ENCODE measurements around the gene MKLN1.
"Not testable (repeated sequence)": the region's sequence is repeated elsewhere in the genome, so short reads cannot be mapped to it uniquely, and the experiment has no call there.

The MKLN1 gene

GRCh38 chr7:131454498-131454897 is 126.8 kb downstream of the MKLN1 start:
- peaks cover 5 to 10% of the 10 kb centered on the region in 2 donors for H3K36me3 ChIP-seq (ENCODE audit: control insufficient read depth in 1 of 2, insufficient read depth in 2 of 2, low read length in 2 of 2)
- H3K27me3 ChIP-seq (ENCODE audit: control insufficient read depth in 1 of 2, insufficient read depth in 2 of 2, low read length in 2 of 2) = no peaks in the 10 kb centered on the region
- H3K27ac ChIP-seq (ENCODE audit: low read depth, low read length) = no peak overlapping the region
- H3K9ac ChIP-seq (ENCODE audit: low read depth in 1 of 2, low read length in 2 of 2) = no peak overlapping the region
- H3K4me3 ChIP-seq (ENCODE audit: low read depth in 1 of 2, low read length in 2 of 2) = no peak overlapping the region
- H3K4me1 ChIP-seq (ENCODE audit: control insufficient read depth in 1 of 2, insufficient read depth in 2 of 2, low read length in 2 of 2) = no peaks in the 10 kb centered on the region
- no peaks in the 10 kb centered on the region for H3K9me3 ChIP-seq (ENCODE audit: control insufficient read depth in 1 of 2, low read length in 2 of 2)

GRCh38 chr7:131455001-131455400 is 127.3 kb downstream of the MKLN1 start:
- Histone ChIP-seq H3K27ac (ENCODE audit: low read depth, low read length) (no peak overlapping the region), H3K4me1 (ENCODE audit: control insufficient read depth in 1 of 2, insufficient read depth in 2 of 2, low read length in 2 of 2) (no peaks in the 10 kb centered on the region), H3K27me3 (ENCODE audit: control insufficient read depth in 1 of 2, insufficient read depth in 2 of 2, low read length in 2 of 2) (no peaks in the 10 kb centered on the region), H3K9me3 (ENCODE audit: control insufficient read depth in 1 of 2, low read length in 2 of 2) (no peaks in the 10 kb centered on the region), H3K9ac (ENCODE audit: low read depth in 1 of 2, low read length in 2 of 2) (no peak overlapping the region), H3K4me3 (ENCODE audit: low read depth in 1 of 2, low read length in 2 of 2) (no peak overlapping the region), H3K36me3 (ENCODE audit: control insufficient read depth in 1 of 2, insufficient read depth in 2 of 2, low read length in 2 of 2) (peaks cover 1 to 5% of the 10 kb centered on the region in 2 donors)

DNA sequence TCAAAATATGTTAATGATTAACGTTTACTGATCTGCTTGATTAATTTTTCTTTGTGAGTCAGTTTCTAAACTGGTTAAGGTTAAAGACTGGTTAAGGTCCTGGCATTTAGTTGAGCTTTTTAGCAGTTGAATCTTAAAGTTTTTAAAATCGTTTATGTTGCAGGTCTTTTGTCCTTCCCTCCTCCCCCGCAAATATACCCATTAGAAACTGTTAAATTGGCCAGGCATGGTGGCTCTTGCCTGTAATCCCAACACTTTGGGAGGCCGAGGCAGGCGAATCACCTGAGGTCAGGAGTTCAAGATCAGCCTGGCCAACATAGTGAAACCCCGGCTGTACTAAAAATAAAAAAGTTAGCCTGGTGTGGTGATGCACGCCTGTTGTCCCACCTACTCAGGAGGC is 127.9 kb downstream of the MKLN1 start:
- H3K9ac ChIP-seq (ENCODE audit: low read depth in 1 of 2, low read length in 2 of 2) = no peak overlapping the region
- no peak overlapping the region for H3K27ac ChIP-seq (ENCODE audit: low read depth, low read length)
- no peaks in the 10 kb centered on the region for H3K4me1 ChIP-seq (ENCODE audit: control insufficient read depth in 1 of 2, insufficient read depth in 2 of 2, low read length in 2 of 2)
- peaks cover 3 to 4% of the 10 kb centered on the region in 2 donors for H3K36me3 ChIP-seq (ENCODE audit: control insufficient read depth in 1 of 2, insufficient read depth in 2 of 2, low read length in 2 of 2)
- no peaks in the 10 kb centered on the region for H3K27me3 ChIP-seq (ENCODE audit: control insufficient read depth in 1 of 2, insufficient read depth in 2 of 2, low read length in 2 of 2)
- no peak overlapping the region for H3K4me3 ChIP-seq (ENCODE audit: low read depth in 1 of 2, low read length in 2 of 2)
- H3K9me3 ChIP-seq (ENCODE audit: control insufficient read depth in 1 of 2, low read length in 2 of 2) = no peaks in the 10 kb centered on the region

DNA sequence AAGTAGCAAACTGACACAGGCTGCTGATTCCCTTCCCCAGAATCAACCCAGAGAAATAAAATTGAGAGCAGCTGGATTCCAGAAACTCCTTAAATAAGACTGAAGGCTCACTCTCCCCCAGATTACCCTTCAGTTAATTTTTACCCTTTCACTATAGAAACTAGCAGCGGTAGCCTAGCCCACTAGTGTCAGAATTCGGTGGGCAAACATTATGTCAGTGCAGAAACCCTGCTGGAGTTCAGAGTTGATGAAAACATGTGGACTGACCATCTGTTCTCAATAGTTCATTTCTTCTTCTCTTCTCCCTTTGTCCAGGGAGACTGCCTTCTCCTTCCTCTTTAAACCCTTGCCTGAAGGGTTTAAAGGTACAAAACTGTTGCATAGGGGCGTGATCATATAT is 128.7 kb downstream of the MKLN1 start:
- peaks cover 3 to 9% of the 10 kb centered on the region in 2 donors for H3K36me3 ChIP-seq (ENCODE audit: control insufficient read depth in 1 of 2, insufficient read depth in 2 of 2, low read length in 2 of 2)
- H3K27me3 ChIP-seq (ENCODE audit: control insufficient read depth in 1 of 2, insufficient read depth in 2 of 2, low read length in 2 of 2) = no peaks in the 10 kb centered on the region
- no peak overlapping the region for H3K27ac ChIP-seq (ENCODE audit: low read depth, low read length)

DNA sequence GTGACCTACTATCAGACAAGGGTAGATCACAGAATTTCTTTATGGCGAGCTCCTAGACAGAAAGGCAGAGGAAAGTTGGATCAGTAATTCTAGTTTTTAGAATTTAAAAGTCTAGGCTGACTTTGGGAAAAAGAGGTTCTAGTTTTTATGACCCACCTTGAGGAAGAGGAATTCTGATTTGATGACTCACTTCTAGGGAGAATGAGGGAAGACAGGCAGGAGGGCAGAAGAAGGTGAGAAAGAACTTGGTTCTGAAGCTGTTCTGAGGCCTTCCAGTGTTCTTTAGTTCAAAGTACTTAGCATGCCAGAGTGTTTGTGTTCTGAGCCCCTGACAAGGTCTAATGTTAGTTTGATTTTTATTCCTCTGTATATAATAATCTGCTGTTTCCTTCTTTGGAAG is 131.6 kb downstream of the MKLN1 start:
- no peaks in the 10 kb centered on the region for H3K9me3 ChIP-seq (ENCODE audit: control insufficient read depth in 1 of 2, low read length in 2 of 2)
- H3K4me3 ChIP-seq (ENCODE audit: low read depth in 1 of 2, low read length in 2 of 2) = no peak overlapping the region
- no peak overlapping the region for H3K9ac ChIP-seq (ENCODE audit: low read depth in 1 of 2, low read length in 2 of 2)
- peaks cover 10 to 18% of the 10 kb centered on the region in 2 donors for H3K36me3 ChIP-seq (ENCODE audit: control insufficient read depth in 1 of 2, insufficient read depth in 2 of 2, low read length in 2 of 2)
- no peak overlapping the region for H3K27ac ChIP-seq (ENCODE audit: low read depth, low read length)
- H3K4me1 ChIP-seq (ENCODE audit: control insufficient read depth in 1 of 2, insufficient read depth in 2 of 2, low read length in 2 of 2) = no peaks in the 10 kb centered on the region
- no peaks in the 10 kb centered on the region for H3K27me3 ChIP-seq (ENCODE audit: control insufficient read depth in 1 of 2, insufficient read depth in 2 of 2, low read length in 2 of 2)

More for the DNA sequence above, 128.7 kb downstream of the MKLN1 start:
- Histone ChIP-seq H3K4me3 (ENCODE audit: low read depth in 1 of 2, low read length in 2 of 2) (no peak overlapping the region), H3K4me1 (ENCODE audit: control insufficient read depth in 1 of 2, insufficient read depth in 2 of 2, low read length in 2 of 2) (no peaks in the 10 kb centered on the region), H3K9me3 (ENCODE audit: control insufficient read depth in 1 of 2, low read length in 2 of 2) (no peaks in the 10 kb centered on the region), H3K9ac (ENCODE audit: low read depth in 1 of 2, low read length in 2 of 2) (no peak overlapping the region)

DNA sequence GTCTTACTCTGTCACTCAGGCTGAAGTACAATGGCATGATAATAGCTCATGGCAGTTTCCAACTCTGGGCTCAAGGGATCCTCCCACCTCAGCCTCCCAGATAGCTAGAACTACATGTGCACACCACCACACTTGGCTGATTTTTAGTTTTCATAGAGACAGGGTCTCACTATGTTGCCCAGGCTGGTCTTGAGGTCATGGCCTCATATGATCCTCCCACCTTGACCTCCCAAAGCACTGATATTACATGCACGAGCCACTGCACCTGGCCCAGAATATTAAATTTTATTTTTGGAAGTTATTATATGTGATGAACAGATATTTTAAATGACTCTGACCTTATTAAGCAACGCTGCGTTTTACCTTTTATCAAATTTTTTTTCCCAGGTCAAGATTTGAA is 134.4 kb downstream of the MKLN1 start:
- Histone ChIP-seq H3K9ac (ENCODE audit: low read depth in 1 of 2, low read length in 2 of 2) (no peak overlapping the region), H3K4me3 (ENCODE audit: low read depth in 1 of 2, low read length in 2 of 2) (no peak overlapping the region), H3K27me3 (ENCODE audit: control insufficient read depth in 1 of 2, insufficient read depth in 2 of 2, low read length in 2 of 2) (no peaks in the 10 kb centered on the region), H3K36me3 (ENCODE audit: control insufficient read depth in 1 of 2, insufficient read depth in 2 of 2, low read length in 2 of 2) (peaks cover 13 to 36% of the 10 kb centered on the region in 2 donors), H3K9me3 (ENCODE audit: control insufficient read depth in 1 of 2, low read length in 2 of 2) (no peaks in the 10 kb centered on the region), H3K4me1 (ENCODE audit: control insufficient read depth in 1 of 2, insufficient read depth in 2 of 2, low read length in 2 of 2) (no peaks in the 10 kb centered on the region), H3K27ac (ENCODE audit: low read depth, low read length) (no peak overlapping the region)

DNA sequence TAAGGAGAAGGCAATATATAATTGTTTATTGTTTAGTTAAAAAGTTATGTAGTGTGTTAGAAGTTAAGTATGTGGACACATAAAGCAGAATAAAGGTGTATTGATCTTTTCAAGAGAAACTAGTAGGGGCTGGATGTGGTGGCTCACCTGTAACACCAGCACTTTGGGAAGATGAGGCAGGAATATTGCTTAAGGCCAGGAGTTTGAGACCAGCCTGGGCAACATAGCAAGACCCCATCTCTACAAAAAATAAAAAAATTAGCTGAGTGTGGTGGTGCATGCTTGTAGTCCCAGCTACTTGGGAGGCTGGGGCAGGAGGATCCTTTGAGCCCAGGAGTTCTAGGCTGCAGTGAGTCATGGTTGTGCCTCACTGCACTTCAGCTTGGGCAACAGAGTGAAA is 135.0 kb downstream of the MKLN1 start:
- H3K27ac ChIP-seq (ENCODE audit: low read depth, low read length); H3K4me3 ChIP-seq (ENCODE audit: low read depth in 1 of 2, low read length in 2 of 2); H3K9ac ChIP-seq (ENCODE audit: low read depth in 1 of 2, low read length in 2 of 2); H3K9me3 ChIP-seq (ENCODE audit: control insufficient read depth in 1 of 2, low read length in 2 of 2); H3K4me1 ChIP-seq (ENCODE audit: control insufficient read depth in 1 of 2, insufficient read depth in 2 of 2, low read length in 2 of 2); H3K27me3 ChIP-seq (ENCODE audit: control insufficient read depth in 1 of 2, insufficient read depth in 2 of 2, low read length in 2 of 2): not testable (repeated sequence)
- H3K36me3 ChIP-seq (ENCODE audit: control insufficient read depth in 1 of 2, insufficient read depth in 2 of 2, low read length in 2 of 2) = peaks cover 14 to 43% of the 10 kb centered on the region in 2 donors

DNA sequence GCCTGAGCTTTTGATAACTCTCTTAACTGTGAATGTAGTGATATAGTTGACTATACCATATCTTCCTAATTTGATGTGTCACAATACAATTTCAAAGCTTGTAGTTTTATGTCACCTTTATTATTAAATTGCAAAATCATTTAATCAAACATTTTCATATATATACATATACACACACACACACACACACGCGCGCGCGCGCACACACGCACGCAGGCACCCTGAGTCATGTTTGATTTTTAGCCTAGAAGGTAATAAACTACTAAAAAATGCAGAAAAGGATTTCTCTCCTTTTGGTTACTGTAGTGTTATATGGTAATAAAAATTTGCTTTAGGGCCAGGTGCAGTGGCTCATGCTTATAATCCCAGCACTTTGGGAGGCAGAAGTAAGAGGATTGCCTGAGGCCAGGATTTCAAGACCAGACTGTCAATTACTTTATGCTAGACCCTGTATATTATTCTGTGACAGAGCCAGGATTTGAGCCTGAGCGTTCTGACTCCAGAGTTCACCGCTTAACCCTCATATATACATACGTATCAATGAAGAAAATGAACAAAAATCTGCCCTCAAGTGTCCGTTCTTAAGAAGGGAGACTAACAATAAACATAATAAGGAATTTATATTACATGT is 139.2 kb downstream of the MKLN1 start:
- Histone ChIP-seq H3K9ac (ENCODE audit: low read depth in 1 of 2, low read length in 2 of 2) (no peak overlapping the region), H3K9me3 (ENCODE audit: control insufficient read depth in 1 of 2, low read length in 2 of 2) (no peaks in the 10 kb centered on the region), H3K36me3 (ENCODE audit: control insufficient read depth in 1 of 2, insufficient read depth in 2 of 2, low read length in 2 of 2) (peaks cover 32 to 74% of the 10 kb centered on the region in 2 donors), H3K27me3 (ENCODE audit: control insufficient read depth in 1 of 2, insufficient read depth in 2 of 2, low read length in 2 of 2) (no peaks in the 10 kb centered on the region), H3K4me1 (ENCODE audit: control insufficient read depth in 1 of 2, insufficient read depth in 2 of 2, low read length in 2 of 2) (no peaks in the 10 kb centered on the region), H3K4me3 (ENCODE audit: low read depth in 1 of 2, low read length in 2 of 2) (no peak overlapping the region), H3K27ac (ENCODE audit: low read depth, low read length) (no peak overlapping the region)

- no peak overlapping the region for H3K9ac ChIP-seq (ENCODE audit: low read depth in 1 of 2, low read length in 2 of 2)
- no peak overlapping the region for H3K27ac ChIP-seq (ENCODE audit: low read depth, low read length)
- H3K9me3 ChIP-seq (ENCODE audit: control insufficient read depth in 1 of 2, low read length in 2 of 2) = no peaks in the 10 kb centered on the region
- no peaks in the 10 kb centered on the region for H3K27me3 ChIP-seq (ENCODE audit: control insufficient read depth in 1 of 2, insufficient read depth in 2 of 2, low read length in 2 of 2)
- no peaks in the 10 kb centered on the region for H3K4me1 ChIP-seq (ENCODE audit: control insufficient read depth in 1 of 2, insufficient read depth in 2 of 2, low read length in 2 of 2)
- no peak overlapping the region for H3K4me3 ChIP-seq (ENCODE audit: low read depth in 1 of 2, low read length in 2 of 2)
- peaks cover 32 to 75% of the 10 kb centered on the region in 2 donors for H3K36me3 ChIP-seq (ENCODE audit: control insufficient read depth in 1 of 2, insufficient read depth in 2 of 2, low read length in 2 of 2)
Observed at GRCh38 chr7:131467788-131468187, 140.1 kb downstream of the MKLN1 start.

- Histone ChIP-seq H3K4me1 (ENCODE audit: control insufficient read depth in 1 of 2, insufficient read depth in 2 of 2, low read length in 2 of 2) (no peaks in the 10 kb centered on the region), H3K4me3 (ENCODE audit: low read depth in 1 of 2, low read length in 2 of 2) (no peak overlapping the region), H3K9ac (ENCODE audit: low read depth in 1 of 2, low read length in 2 of 2) (no peak overlapping the region), H3K9me3 (ENCODE audit: control insufficient read depth in 1 of 2, low read length in 2 of 2) (no peaks in the 10 kb centered on the region), H3K27ac (ENCODE audit: low read depth, low read length) (no peak overlapping the region), H3K36me3 (ENCODE audit: control insufficient read depth in 1 of 2, insufficient read depth in 2 of 2, low read length in 2 of 2) (peaks cover 19 to 64% of the 10 kb centered on the region in 2 donors), H3K27me3 (ENCODE audit: control insufficient read depth in 1 of 2, insufficient read depth in 2 of 2, low read length in 2 of 2) (no peaks in the 10 kb centered on the region)
Observed at GRCh38 chr7:131471250-131472004, 143.8 kb downstream of the MKLN1 start.

All from duodenal mucosa (tissue), 2 donors.